GDM1 (cell line): ENCODE results near the gene GAR1.
"Not testable (repeated sequence)": the region's sequence is repeated elsewhere in the genome, so short reads cannot be mapped to it uniquely, and the experiment has no call there.

Experiments used
- DNase-seq: peaks from one replicate; lab custom pipeline; 2025; lab: John Stamatoyannopoulos, UW

Gene GAR1

GRCh38 chr4:109815151-109816081, at the start of gene GAR1:
Gene GAR1, plus strand, starts transcription at chr4:109815762. Its CDS starts 403 bp downstream, at chr4:109816165.
- DNase-seq = peak; percentile 87

GRCh38 chr4:109782092-109782491, 33.5 kb upstream of the GAR1 start:
- not testable (repeated sequence) for DNase-seq

GRCh38 chr4:109786846-109787245, 28.7 kb upstream of the GAR1 start:
- DNase-seq = no peak

- no peak for DNase-seq
Observed at GRCh38 chr4:109787807-109788206, 27.8 kb upstream of the GAR1 start.

- no peak for DNase-seq
Observed at GRCh38 chr4:109795059-109795458, 20.5 kb upstream of the GAR1 start.

- DNase-seq = no peak
Observed at GRCh38 chr4:109798866-109799265, 16.7 kb upstream of the GAR1 start.

- DNase-seq = no peak
Observed at GRCh38 chr4:109801099-109801789, 14.3 kb upstream of the GAR1 start.

GRCh38 chr4:109801895-109802319, 13.7 kb upstream of the GAR1 start, which contains the start of gene CFI:
Gene CFI, minus strand, starts transcription at chr4:109801999. Its CDS starts 28 bp downstream, at chr4:109801971.
- no peak for DNase-seq

- DNase-seq = no peak
Observed at GRCh38 chr4:109803924-109804571, 11.5 kb upstream of the GAR1 start.

- DNase-seq = no peak
Observed at GRCh38 chr4:109809655-109810054, 5.9 kb upstream of the GAR1 start.

- DNase-seq = no peak
Observed at GRCh38 chr4:109810552-109811387, 4.8 kb upstream of the GAR1 start.

- no peak for DNase-seq
Observed at GRCh38 chr4:109811707-109812106, 3.9 kb upstream of the GAR1 start.

GRCh38 chr4:109816082-109816442, 500 bp downstream of the GAR1 start:
- no peak for DNase-seq

- no peak for DNase-seq
Observed at GRCh38 chr4:109816894-109817293, 1.3 kb downstream of the GAR1 start.

GRCh38 chr4:109818268-109818667, 2.7 kb downstream of the GAR1 start:
- DNase-seq = no peak

- no peak for DNase-seq
Observed at GRCh38 chr4:109820563-109820962, 5.0 kb downstream of the GAR1 start.

- DNase-seq = no peak
Observed at GRCh38 chr4:109821185-109821584, 5.6 kb downstream of the GAR1 start.

- DNase-seq = no peak
Observed at GRCh38 chr4:109826719-109827118, 11.2 kb downstream of the GAR1 start.

GRCh38 chr4:109827672-109828071, 12.1 kb downstream of the GAR1 start, which contains the start of gene RRH:
Gene RRH, plus strand, starts transcription at chr4:109827972. Its CDS starts 56 bp downstream, at chr4:109828028.
- DNase-seq = no peak

- DNase-seq = no peak
Observed at GRCh38 chr4:109833756-109834155, 18.2 kb downstream of the GAR1 start.

- DNase-seq = no peak
Observed at GRCh38 chr4:109836985-109837384, 21.4 kb downstream of the GAR1 start.
